Esophagus mucosa (tissue), 1 donor: Measurements from ENCODE around the gene RSRC1. TPM values are rescaled to one million over a fixed set of nuclear protein-coding genes. Genes with fewer than 3 reads are reported as not detected.
"Not testable (repeated sequence)": the region's sequence is repeated elsewhere in the genome, so short reads cannot be mapped to it uniquely, and the experiment has no call there.

ENCODE experiments used
- ATAC-seq: fragments of 200-7000 bp; cut with Tn5 transposase; one replicate; pipeline ENCODE4 v1.9.1; 2020
- total RNA-seq: library from RNA; stranded (reverse); gene quantifications from one replicate; pipeline ENCODE4 v1.2.4, GENCODE V29; 2023
- donor health status: DM: yes; HTN: yes; CAD: no.

The RSRC1 gene
- total RNA-seq, 1 donor from 2014 or later = 16.9 TPM

GRCh38 chr3:158101335-158102241 is 8.3 kb upstream of the RSRC1 start:
- ATAC-seq = no peak

- ATAC-seq = no peak
These were observed 7.4 kb upstream of the RSRC1 start for GRCh38 chr3:158102242-158103080.

DNA sequence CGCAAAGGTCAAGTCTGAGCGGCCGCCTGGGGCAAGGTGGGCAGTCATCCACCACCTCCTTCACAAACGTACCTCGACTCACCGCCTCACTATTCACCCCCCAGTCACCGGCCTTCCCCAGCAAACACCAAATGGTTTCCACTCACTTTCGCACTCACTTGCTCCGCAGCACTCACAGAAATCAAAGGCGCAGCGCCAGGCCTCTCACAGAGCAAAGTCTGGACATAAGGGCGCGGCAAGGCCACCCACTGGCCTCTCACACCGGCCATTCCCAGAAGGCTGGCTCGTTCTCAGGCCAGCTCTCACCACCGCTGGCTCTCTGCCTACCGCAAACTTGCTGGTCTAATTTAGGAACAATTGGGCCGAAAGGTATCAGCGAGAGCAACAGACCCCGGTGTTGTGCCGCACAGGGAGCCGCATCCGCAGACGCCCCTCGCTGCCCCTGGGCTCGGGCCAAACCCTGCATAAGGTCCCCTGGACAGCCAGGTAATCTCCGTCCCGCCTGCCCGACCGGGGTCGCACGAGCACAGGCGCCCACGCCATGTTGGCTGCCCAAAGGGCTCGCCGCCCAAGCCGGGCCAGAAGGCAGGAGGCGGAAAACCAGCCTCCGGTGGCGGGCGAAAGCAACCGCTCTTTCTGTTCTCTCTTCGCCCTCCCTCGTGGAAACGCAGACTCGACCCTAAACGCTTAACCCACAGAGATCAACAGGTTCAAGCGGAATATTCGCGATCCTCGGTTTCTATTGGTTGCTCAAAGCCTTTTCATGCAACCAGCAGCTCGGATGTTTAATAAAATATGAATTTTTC is 6.6 kb upstream of the RSRC1 start:
- no peak for ATAC-seq

- no peak for ATAC-seq
These were observed 6.0 kb upstream of the RSRC1 start for GRCh38 chr3:158103887-158104327.

DNA sequence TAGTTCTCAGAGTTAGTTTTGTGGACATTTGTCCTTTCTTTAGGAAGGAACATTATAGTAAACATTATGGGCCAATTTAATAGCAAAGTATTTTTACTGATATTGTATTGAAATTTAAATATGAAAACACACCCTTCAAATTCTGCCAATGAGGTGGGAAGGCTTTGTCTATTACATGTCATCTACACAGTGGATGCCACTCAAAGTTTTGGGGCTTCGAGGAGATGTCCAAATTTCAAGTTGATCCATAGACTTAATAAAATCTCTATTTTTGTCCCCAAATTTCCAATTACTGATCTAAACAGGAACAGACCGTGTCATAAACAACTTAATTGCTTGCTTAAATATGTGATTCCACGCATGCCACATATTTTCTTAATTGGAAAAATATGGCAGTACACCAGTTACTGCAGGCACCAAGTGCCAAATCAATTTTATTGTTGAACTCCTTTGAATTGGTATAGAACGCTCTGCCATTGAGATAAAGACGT is 5.4 kb upstream of the RSRC1 start:
- no peak for ATAC-seq

- no peak for ATAC-seq
These were observed 4.7 kb upstream of the RSRC1 start for GRCh38 chr3:158105119-158105709.

- ATAC-seq = peak; percentile 18
These were observed 4.1 kb upstream of the RSRC1 start for GRCh38 chr3:158105710-158106253.

DNA sequence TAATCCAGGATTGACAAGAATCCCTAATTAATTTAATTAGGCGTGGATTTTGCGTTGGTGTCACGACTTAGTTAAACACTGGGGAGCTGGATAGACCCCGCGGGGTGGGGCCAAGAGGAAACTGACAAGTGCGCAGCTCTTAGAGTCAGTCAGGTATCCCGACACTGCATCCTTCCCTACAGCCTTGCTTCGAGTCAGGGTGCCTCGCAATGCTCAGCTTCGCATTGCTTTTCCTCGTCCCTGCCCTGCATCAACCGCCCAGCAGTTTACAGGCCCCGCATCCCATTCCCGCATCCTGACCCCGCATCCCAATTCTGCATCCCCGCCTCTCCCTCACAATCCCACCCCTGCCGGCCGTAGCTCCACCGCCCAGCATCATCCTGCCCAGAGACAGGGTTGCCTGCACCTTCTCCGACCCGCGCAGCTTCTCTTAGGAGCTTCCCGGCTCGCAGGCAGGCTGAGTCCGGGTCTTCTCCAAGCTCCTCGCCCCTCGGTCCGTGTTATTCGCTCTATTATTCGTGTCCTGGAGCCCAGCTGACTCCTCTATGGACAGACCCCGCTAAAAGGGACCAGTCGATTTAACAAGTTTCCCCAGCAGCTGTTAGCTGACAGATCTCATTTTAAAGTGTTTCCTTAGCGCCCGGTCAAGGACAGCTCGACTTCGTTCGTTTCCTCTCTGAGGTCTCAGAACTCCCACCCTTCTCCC is 3.0 kb upstream of the RSRC1 start:
- ATAC-seq = no peak

- ATAC-seq = no peak
These were observed 2.1 kb upstream of the RSRC1 start for GRCh38 chr3:158107605-158108444.

DNA sequence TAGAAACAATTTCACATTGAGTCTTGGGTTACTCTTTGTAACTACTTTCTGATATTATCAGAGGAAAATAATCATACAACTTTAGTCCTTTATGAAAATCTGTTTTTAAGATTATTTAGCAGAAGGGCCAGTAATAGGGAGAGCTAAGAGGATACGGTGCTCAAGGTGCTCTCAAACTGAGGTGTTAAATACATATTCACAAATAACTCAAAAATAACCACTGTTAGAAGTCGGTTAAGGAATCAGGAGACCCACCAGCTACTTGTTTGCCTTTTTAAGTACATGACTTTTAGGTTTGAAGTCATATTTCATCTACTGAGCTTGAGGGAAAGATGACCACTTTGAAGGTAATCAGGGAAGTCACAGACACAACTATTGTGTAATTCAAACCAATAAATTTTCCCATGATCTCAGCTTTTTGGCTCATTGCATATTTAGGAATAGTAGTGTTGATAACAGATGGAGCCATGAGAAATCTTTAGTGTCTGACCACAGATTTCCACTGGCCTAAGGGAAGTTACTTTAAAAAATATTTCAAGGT is 1.4 kb upstream of the RSRC1 start:
- ATAC-seq = no peak

DNA sequence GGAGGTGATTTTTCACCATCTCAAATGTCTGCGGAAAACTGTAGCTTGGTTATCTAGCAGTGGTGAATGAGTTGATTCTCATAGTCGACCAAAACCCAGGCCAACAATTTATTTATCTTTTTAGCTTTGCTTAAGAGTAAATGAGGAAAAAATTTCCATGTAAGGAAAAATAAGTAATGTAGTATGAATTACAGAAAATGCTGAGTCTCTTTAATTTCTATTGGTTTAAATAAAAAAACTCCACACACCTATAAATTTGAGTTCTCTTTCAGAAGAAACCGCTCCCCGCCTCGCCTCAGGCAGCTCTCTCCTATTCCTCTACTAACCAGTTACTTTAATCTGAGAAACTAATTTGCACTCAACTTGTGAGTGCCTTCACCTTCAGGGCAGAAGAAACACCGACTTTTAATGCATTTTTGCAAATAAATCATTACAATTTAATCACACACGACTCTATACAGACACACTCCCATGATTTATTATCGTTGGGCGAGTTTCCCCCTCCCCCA is 540 bp upstream of the RSRC1 start:
- no peak for ATAC-seq

- peak; percentile 38 for ATAC-seq
These were observed 749 bp downstream of the RSRC1 start for GRCh38 chr3:158110658-158111018.

DNA sequence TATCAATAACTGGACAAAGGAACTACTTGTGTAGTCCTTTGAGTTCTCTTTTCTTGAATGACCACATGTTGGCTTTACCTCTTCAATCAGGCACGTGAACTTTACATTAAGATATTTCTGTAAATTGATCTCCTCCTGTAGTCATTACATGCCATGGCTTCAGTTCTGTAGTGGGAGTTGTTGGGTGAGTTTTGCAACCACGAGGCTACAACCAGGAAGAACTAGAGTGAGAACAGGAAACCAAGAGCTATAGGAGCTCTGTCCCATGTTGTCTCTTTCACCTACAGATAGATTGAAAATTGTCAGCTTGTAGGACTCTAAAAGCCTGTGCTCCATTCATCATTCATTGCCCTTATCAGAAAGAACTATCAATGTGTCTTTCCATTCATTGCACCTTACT is 2.0 kb downstream of the RSRC1 start:
- ATAC-seq = peak; percentile 29

GRCh38 chr3:158113595-158113994 is 3.7 kb downstream of the RSRC1 start:
- not testable (repeated sequence) for ATAC-seq

GRCh38 chr3:158120330-158120729 is 10.4 kb downstream of the RSRC1 start:
- ATAC-seq = no peak

- ATAC-seq = no peak
These were observed 11.4 kb downstream of the RSRC1 start for GRCh38 chr3:158121295-158121694.

GRCh38 chr3:158122721-158123120 is 12.8 kb downstream of the RSRC1 start:
- ATAC-seq = not testable (repeated sequence)

- peak; percentile 69 for ATAC-seq
These were observed 17.6 kb downstream of the RSRC1 start for GRCh38 chr3:158127250-158128219.
